Muscle of arm (tissue), 14 donors: Measurements from ENCODE around the gene RASGRF1. TPM values are rescaled to one million over a fixed set of nuclear protein-coding genes. Genes with fewer than 3 reads are reported as not detected.
"Not testable (repeated sequence)": the region's sequence is repeated elsewhere in the genome, so short reads cannot be mapped to it uniquely, and the experiment has no call there.

Experiments used
- DNase-seq: peaks from one replicate; pipeline ENCODE4 v3.0.0-alpha.2; 2013
- long read RNA-seq, 11 donors: transcript quantifications; one replicate each; lab custom pipeline, GENCODE V29; 2026
- polyA plus RNA-seq, 12 donors: library from polyadenylated mRNA; unstranded; fragments of 120-200 nt; gene quantifications; one replicate each; pipeline ENCODE4 v1.2.1, GENCODE V29; 2013; ENCODE audit not compliant: insufficient read length in 12 of 12

Gene RASGRF1
- polyA plus RNA-seq: under 1 TPM in 10 of 12 donors, not detected in 2; 0.11 to 0.80 (median 0.32) TPM
- long read RNA-seq, donor 1: 0 reads
- long read RNA-seq, donor 2: 0 reads
- long read RNA-seq, donor 3: 0 reads
- long read RNA-seq, donor 4: 0 reads
- long read RNA-seq, donor 5: 0 reads
- long read RNA-seq, donor 6: 0 reads
- long read RNA-seq, donor 7: 0 reads
- long read RNA-seq, donor 8: 0 reads
- long read RNA-seq, donor 9: 0 reads
- long read RNA-seq, donor 10: 0 reads
- long read RNA-seq, donor 11: 0 reads

GRCh38 chr15:79090487-79091203 lies at the start of gene RASGRF1:
Gene RASGRF1, minus strand, starts transcription at chr15:79090780. Its CDS starts 282 bp downstream, at chr15:79090498.
- peak; percentile 24 for DNase-seq

GRCh38 chr15:79136434-79137046 lies 46.0 kb upstream of the RASGRF1 start:
- no peak for DNase-seq

GRCh38 chr15:79133309-79133708 lies 42.7 kb upstream of the RASGRF1 start:
- no peak for DNase-seq

GRCh38 chr15:79132770-79133169 lies 42.2 kb upstream of the RASGRF1 start:
- DNase-seq: no peak

- DNase-seq: no peak
Observed at GRCh38 chr15:79132361-79132760, 41.8 kb upstream of the RASGRF1 start.

- DNase-seq: no peak
Observed at GRCh38 chr15:79130535-79131130, 40.1 kb upstream of the RASGRF1 start.

- DNase-seq: no peak
Observed at GRCh38 chr15:79129235-79129634, 38.7 kb upstream of the RASGRF1 start.

- DNase-seq: no peak
Observed at GRCh38 chr15:79128556-79128955, 38.0 kb upstream of the RASGRF1 start.

GRCh38 chr15:79124388-79124787 lies 33.8 kb upstream of the RASGRF1 start:
- no peak for DNase-seq

- DNase-seq: no peak
Observed at GRCh38 chr15:79122991-79123390, 32.4 kb upstream of the RASGRF1 start.

- no peak for DNase-seq
Observed at GRCh38 chr15:79122391-79122790, 31.8 kb upstream of the RASGRF1 start.

GRCh38 chr15:79121571-79121970 lies 31.0 kb upstream of the RASGRF1 start:
- no peak for DNase-seq

- DNase-seq: no peak
Observed at GRCh38 chr15:79117442-79118204, 27.0 kb upstream of the RASGRF1 start.

GRCh38 chr15:79116771-79117170 lies 26.2 kb upstream of the RASGRF1 start:
- no peak for DNase-seq

GRCh38 chr15:79115986-79116665 lies 25.5 kb upstream of the RASGRF1 start:
- DNase-seq: no peak

- DNase-seq: no peak
Observed at GRCh38 chr15:79113831-79114230, 23.3 kb upstream of the RASGRF1 start.

GRCh38 chr15:79111404-79111803 lies 20.8 kb upstream of the RASGRF1 start:
- DNase-seq: not testable (repeated sequence)

- DNase-seq: no peak
Observed at GRCh38 chr15:79105141-79105540, 14.6 kb upstream of the RASGRF1 start.

GRCh38 chr15:79102595-79102994 lies 12.0 kb upstream of the RASGRF1 start:
- no peak for DNase-seq

GRCh38 chr15:79101866-79102581 lies 11.4 kb upstream of the RASGRF1 start:
- no peak for DNase-seq

- no peak for DNase-seq
Observed at GRCh38 chr15:79099692-79100091, 9.1 kb upstream of the RASGRF1 start.
